ENCODE results near the gene LELP1.

GRCh38 chr1:153217744-153218416 is 14.7 kb downstream of the LELP1 start:
- TF ChIP-seq UBTF (IDR thresholded peaks at IDR 0.05; ENCODE audit: borderline replicate concordance in 1 of 2, low read depth in 2 of 2, low read length in 2 of 2): no peak
- no peak for TF ChIP-seq SMC3 (conservative IDR thresholded peaks at IDR 0.05; ENCODE audit: insufficient read depth, low read depth, low read length)
- no peak for TF ChIP-seq ZC3H11A (IDR thresholded peaks at IDR 0.05; ENCODE audit: low read depth, low read length)
